HG02623 (cell line): ENCODE measurements around the gene KRTAP10-10.
"Not testable (repeated sequence)": the region's sequence is repeated elsewhere in the genome, so short reads cannot be mapped to it uniquely, and the experiment has no call there.

Experiments used
- ATAC-seq: cut with Tn5 transposase; IDR thresholded peaks from one replicate; pipeline ENCODE4 v1.9.1; 2021; ENCODE audit warnings: moderate library complexity; ENCODE audit not compliant: unreplicated experiment

Gene KRTAP10-10

DNA sequence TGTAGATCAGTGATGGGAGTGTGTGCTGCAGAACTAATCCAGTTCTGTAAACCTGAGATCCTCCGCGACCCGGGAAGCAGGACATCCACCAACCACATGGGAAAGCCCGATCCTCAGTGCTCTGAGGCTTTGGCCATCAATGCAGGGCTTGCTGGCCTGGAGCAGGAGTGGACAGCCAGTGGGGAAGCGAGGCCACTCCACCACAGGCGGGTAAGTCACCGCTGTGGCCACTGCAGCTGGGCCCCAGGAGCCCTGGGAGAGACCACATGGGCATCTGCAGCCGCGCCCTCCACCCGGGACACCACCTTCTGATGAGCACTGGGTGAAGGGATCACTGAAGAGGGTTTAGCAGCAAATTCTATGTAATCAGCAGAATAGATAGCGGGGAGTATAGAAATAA lies 44.0 kb downstream of the KRTAP10-10 start:
- no peak for ATAC-seq

DNA sequence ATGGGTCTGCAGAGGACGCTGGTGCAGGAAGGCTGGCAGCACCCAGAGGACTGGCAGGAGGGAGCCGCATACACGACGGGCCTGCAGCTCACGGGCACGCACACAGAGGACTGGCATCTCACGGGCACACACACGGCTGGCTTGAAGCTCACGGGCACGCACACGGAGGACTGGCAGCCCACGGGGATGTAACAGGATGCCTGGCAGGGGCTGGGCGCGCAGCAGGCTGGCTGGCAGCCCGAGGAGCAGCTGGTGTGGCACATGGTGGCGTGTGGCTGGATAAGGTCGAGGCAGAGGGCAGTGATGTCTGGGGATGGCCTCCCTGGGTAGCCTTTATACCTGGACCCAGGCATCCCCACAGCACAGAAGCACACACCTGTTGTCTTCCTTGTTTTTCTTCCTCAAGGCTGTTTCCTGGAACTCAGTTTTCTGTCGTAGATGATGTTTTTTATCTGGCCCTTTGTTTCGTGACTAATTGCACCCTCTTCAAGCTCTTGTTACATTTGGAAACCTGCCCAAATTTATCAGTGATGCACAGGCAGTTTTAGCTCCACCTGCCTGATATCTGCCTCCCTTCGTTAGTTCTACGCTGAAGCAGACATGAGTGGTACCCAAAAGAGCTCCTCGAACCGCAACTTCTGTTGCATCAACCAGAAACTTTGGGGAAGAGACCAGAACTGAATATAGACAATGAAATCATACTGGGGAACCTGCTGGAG lies 44.9 kb downstream of the KRTAP10-10 start, which contains the start of gene KRTAP12-1:
TSS of gene KRTAP12-1 (minus strand) at position 303 of the 719 bp plus-strand sequence. CDS start at position 263, 40 bp downstream.
- ATAC-seq, result no peak

DNA sequence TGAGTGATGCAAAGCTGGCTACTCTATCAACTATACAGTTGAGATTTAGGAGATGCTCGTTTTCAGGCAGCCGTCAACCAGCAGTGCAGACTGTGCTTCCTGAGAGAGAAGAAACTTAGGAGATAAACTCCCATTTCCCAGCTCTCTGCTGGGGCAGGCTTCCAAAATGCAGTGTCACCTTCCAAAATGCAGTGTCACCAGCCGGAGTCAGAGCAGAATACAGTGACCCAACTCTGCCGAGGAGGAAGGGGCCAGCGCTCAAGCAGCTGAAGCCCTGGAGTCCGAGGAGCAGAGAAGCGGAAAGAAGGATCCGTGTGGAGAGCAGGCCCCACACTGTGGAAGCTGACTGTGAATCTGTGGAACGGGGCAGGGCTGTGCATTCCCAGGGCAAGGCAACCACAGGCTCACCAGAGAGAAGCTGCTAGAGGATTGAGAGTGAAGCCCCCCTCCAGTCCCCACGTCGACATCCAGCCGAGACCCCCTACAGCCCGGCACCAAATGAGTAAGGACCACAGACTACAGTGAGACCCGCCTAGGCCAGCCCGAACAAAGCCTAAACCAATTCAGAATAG lies 45.5 kb downstream of the KRTAP10-10 start:
- no peak for ATAC-seq

DNA sequence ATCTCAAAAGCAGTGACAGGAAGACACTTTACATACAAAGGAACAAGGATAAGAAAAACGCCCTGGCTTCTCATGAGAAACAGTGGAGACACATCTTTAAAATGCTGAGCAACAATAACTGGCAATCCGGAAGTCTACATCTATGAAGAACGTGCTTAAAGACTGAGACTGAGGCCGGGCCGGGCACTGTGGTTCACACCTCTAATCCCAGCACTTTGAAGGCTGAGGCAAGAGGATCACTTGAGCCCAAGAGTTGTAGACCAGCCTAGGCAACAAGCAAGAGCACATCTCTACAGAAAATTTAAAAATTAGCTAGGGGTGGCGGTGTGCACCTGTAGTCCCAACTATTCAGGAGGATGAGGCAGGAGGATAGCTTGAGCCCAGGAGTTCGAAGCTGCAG lies 46.9 kb downstream of the KRTAP10-10 start:
- no peak for ATAC-seq

DNA sequence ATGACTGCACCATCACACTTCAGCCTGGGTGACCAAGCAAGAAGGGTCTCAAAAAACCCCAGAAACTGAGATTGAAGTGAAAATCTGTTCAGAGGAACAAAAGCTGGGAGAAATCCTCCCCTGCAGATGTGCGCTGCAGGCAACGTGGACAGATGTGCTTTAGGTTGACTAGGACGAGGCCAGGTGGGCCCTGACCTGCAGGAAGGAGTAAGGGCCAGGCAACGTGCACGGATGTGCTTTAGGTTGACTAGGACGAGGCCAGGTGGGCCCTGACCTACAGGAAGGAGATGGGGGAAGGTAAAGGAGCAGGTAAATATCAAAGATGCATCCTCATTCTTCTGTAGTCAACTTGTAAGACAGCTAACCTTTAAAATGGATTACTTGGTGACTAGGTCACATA lies 47.3 kb downstream of the KRTAP10-10 start:
- ATAC-seq, result no peak

DNA sequence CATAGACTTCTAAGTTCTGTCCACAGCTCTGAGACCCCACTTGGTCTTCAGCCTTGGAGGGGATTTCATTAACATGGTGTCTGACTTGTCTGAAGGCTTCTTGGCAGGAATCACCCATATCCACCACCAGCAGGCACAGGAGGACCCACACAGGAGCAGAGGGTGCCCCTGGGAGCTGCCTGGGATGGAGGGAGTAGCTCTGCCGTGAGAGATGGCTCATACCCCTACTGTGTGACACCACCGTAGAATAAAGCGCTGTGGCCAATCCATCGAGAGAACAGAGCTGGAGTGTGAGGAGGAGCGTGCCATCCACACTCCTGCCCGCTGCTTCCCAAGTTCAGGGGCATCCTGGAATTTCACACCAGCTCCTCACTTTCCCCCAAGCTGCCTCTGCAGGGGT lies 47.9 kb downstream of the KRTAP10-10 start:
- ATAC-seq, result not testable (repeated sequence)

DNA sequence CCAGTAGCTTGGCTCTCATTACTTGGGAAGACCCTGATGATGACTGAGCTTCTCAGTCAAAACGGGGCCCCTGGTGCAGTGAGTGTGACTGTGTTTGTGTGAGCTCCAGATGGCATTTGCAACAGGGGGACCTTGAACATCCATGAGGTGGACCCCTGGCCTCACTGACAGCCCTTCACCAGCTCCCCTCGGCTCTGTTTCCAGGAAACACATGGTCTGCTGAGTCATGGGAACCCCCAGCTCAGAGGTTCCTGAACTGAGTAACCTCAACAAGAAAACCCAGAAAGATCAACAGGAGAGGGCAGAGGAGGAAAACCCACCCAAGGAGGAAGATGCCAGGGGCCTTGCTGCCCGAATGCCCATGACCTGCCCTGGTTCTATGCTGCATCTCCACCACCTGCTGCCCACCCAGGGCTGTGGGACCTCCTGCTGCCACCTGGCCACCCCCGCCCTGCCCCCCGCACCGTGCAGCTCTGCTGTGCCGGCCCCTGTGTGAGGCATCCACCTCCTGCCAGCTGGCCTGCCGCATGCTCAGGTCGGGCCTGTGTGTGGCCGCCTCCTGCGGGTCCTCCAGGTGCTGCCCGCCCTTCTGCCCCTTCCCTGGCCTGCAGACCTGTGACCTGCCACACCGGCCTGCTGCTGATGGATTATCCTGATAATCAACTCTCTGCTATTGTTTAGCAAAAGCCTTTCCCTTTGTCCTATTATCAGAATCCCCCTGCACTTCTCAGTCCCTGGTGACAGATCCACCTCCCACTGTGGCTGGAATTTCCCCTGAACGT lies 49.0 kb downstream of the KRTAP10-10 start:
- no peak for ATAC-seq

DNA sequence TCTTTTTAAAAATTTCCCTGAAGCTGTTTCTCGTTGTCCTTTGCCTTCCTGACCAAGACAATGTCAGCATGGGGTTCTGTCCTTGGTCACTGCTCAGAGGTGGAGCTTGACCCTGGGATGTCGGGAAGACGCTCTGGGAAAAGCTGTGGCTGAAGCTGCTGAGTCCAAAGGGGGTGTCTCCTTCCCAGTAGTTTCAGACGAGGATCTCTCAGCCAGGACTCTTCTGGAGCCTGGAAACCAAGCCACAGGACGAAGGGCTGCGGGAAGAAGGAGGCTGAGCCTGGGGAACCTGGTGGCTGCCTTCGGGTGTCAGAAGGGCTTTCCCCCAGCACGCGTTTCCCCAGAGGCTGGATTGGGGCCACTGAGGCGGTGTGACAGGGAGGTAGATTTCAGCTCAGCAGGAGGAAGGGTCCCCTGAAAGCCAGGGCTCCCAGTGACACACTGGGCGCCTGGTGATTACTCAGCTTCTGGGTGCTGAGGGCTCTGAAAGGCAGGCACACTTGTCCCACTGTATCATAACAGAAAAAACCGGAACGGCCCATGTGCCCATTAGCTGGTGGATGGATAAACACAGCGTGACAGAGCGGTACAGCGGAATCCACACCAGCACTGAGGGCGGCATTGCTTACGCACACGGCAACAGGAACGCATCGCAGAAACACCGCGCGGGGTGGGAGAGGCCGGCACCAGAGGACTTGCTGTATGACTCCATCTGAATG lies 49.8 kb downstream of the KRTAP10-10 start:
- no peak for ATAC-seq

DNA sequence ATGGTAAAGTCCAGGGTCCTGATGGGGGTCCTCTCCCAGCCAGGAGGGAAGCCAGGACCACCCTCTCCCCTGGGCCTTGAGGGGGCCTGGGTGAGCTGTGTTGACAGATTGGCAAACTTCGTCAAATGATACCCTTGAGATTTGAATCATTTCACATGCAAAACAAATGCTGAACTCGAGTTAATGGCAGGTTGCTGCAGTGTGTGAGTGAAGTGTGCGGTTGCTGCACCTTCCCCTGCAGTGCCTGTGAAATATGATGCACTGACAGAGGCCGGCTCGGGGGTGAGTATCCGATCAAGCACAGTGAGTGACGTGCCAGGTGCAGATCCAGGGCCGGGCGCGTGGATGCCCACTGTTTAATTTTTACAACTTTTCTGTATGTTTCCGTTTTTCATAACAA lies 50.5 kb downstream of the KRTAP10-10 start:
- no peak for ATAC-seq
